Measurements from ENCODE around the gene AKR1C4. TPM values are rescaled to one million over a fixed set of nuclear protein-coding genes. Genes with fewer than 3 reads are reported as not detected.
"Not testable (repeated sequence)": the region's sequence is repeated elsewhere in the genome, so short reads cannot be mapped to it uniquely, and the experiment has no call there.

AKR1C4 gene
- total and polyA plus RNA-seq, 2 donors (not counting 1 experiment from before 2014, with no cell fraction given) = not detected

DNA sequence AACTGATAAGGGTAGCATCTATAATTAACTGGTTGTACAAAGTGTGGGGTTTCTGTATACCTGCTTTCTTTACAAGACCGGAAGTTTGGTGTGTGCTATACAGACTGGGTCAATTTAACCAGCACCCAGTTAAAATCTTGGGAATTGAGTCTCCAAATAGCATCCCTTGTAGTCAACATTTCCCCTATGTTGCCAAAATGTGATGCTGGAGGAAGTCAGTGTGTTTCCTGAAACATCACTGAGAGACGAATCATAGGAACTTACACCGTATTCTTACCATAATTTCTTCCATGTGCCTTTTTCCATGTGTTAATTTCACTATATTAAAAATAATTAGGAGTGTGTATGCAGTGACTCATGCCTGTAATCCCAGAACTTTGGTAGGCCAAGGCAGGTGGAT, 1.7 kb downstream of the AKR1C4 start:
- no peak for TF ChIP-seq EZH2 (IDR thresholded peaks at IDR 0.05; ENCODE audit: low read length, missing control alignments)
- TF ChIP-seq, protein P1, sequence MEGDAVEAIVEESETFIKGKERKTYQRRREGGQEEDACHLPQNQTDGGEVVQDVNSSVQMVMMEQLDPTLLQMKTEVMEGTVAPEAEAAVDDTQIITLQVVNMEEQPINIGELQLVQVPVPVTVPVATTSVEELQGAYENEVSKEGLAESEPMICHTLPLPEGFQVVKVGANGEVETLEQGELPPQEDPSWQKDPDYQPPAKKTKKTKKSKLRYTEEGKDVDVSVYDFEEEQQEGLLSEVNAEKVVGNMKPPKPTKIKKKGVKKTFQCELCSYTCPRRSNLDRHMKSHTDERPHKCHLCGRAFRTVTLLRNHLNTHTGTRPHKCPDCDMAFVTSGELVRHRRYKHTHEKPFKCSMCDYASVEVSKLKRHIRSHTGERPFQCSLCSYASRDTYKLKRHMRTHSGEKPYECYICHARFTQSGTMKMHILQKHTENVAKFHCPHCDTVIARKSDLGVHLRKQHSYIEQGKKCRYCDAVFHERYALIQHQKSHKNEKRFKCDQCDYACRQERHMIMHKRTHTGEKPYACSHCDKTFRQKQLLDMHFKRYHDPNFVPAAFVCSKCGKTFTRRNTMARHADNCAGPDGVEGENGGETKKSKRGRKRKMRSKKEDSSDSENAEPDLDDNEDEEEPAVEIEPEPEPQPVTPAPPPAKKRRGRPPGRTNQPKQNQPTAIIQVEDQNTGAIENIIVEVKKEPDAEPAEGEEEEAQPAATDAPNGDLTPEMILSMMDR (conservative IDR thresholded peaks at IDR 0.05 in 1 of 2, IDR thresholded peaks at IDR 0.05 in 1 of 2; ENCODE audit: low read depth in 1 of 2, low read length in 2 of 2) = no peak
- Histone ChIP-seq H3K4me2 (ENCODE audit: extremely low read depth, insufficient read depth, low read length) (no peak overlapping the region), H3K27ac (ENCODE audit: insufficient read depth, low read length) (no peak overlapping the region), H4K20me1 (ENCODE audit: control insufficient read depth, extremely low read depth, insufficient read depth, low read length) (no peaks in the 10 kb centered on the region), H3K36me3 (ENCODE audit: control insufficient read depth, insufficient read depth, low read length) (no peaks in the 10 kb centered on the region), H3K4me3 (replicated peaks in 1 of 4; ENCODE audit: control extremely low read depth in 1 of 4, insufficient read depth in 1 of 4, low read depth in 3 of 4, low read length in 4 of 4) (no peak overlapping the region), H3K9ac (ENCODE audit: insufficient read depth, low read length) (no peak overlapping the region), H3K79me2 (ENCODE audit: control insufficient read depth, insufficient read depth, low read length) (no peaks in the 10 kb centered on the region), H3K9me3 (ENCODE audit: control insufficient read depth, insufficient read depth, low read depth, low read length) (no peaks in the 10 kb centered on the region), H3K27me3 (ENCODE audit: control insufficient read depth, insufficient read depth, low read length) (no peaks in the 10 kb centered on the region), H2AFZ (ENCODE audit: low read length) (no peak overlapping the region), H3K4me1 (ENCODE audit: control insufficient read depth, extremely low read depth, insufficient read depth, low read length) (no peaks in the 10 kb centered on the region)
- no peak for DNase-seq (ENCODE audit: low read depth in 2 of 2)

- Histone ChIP-seq H3K27ac (ENCODE audit: insufficient read depth, low read length) (no peak overlapping the region), H2AFZ (ENCODE audit: low read length) (no peak overlapping the region), H3K79me2 (ENCODE audit: control insufficient read depth, insufficient read depth, low read length) (no peaks in the 10 kb centered on the region), H3K4me3 (replicated peaks in 1 of 4; ENCODE audit: control extremely low read depth in 1 of 4, insufficient read depth in 1 of 4, low read depth in 3 of 4, low read length in 4 of 4) (no peak overlapping the region), H4K20me1 (ENCODE audit: control insufficient read depth, extremely low read depth, insufficient read depth, low read length) (no peaks in the 10 kb centered on the region), H3K4me2 (ENCODE audit: extremely low read depth, insufficient read depth, low read length) (no peak overlapping the region), H3K27me3 (ENCODE audit: control insufficient read depth, insufficient read depth, low read length) (no peaks in the 10 kb centered on the region), H3K36me3 (ENCODE audit: control insufficient read depth, insufficient read depth, low read length) (no peaks in the 10 kb centered on the region), H3K9me3 (ENCODE audit: control insufficient read depth, insufficient read depth, low read depth, low read length) (no peaks in the 10 kb centered on the region), H3K4me1 (ENCODE audit: control insufficient read depth, extremely low read depth, insufficient read depth, low read length) (no peaks in the 10 kb centered on the region), H3K9ac (ENCODE audit: insufficient read depth, low read length) (no peak overlapping the region)
- DNase-seq (ENCODE audit: low read depth in 2 of 2) = no peak
- TF ChIP-seq EZH2 (IDR thresholded peaks at IDR 0.05; ENCODE audit: low read length, missing control alignments) = no peak
These were observed 2.8 kb downstream of the AKR1C4 start for GRCh38 chr10:5199398-5199797.

DNA sequence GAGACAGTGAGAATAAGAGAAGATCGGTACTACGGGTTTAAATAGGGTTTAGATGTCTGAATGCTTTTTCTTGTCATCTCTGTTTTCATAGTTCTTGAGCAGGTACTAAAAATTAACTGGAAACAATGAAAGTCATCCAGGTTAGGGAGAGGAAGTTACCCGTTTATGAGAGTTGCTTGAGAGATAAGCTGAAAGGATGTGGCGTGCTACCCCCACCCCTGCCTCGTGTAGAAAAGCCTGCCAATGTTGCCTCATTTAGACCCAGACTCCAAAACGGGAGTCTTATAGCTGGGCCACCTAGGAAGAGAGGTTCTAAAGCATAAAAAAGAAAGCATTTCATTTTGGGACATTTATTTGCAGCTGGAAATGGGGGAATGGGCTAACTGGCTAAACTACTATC, 10.2 kb downstream of the AKR1C4 start:
- H4K20me1 ChIP-seq (ENCODE audit: control insufficient read depth, extremely low read depth, insufficient read depth, low read length) = no peaks in the 10 kb centered on the region
- no peak overlapping the region for H2AFZ ChIP-seq (ENCODE audit: low read length)
- H3K36me3 ChIP-seq (ENCODE audit: control insufficient read depth, insufficient read depth, low read length) = no peaks in the 10 kb centered on the region
- no peaks in the 10 kb centered on the region for H3K79me2 ChIP-seq (ENCODE audit: control insufficient read depth, insufficient read depth, low read length)
- no peak for DNase-seq (ENCODE audit: low read depth in 2 of 2)
- no peaks in the 10 kb centered on the region for H3K9me3 ChIP-seq (ENCODE audit: control insufficient read depth, insufficient read depth, low read depth, low read length)
- no peak overlapping the region for H3K4me2 ChIP-seq (ENCODE audit: extremely low read depth, insufficient read depth, low read length)
- no peak overlapping the region for H3K27ac ChIP-seq (ENCODE audit: insufficient read depth, low read length)
- no peak overlapping the region for H3K4me3 ChIP-seq (replicated peaks in 1 of 4; ENCODE audit: control extremely low read depth in 1 of 4, insufficient read depth in 1 of 4, low read depth in 3 of 4, low read length in 4 of 4)
- H3K4me1 ChIP-seq (ENCODE audit: control insufficient read depth, extremely low read depth, insufficient read depth, low read length) = no peaks in the 10 kb centered on the region
- H3K27me3 ChIP-seq (ENCODE audit: control insufficient read depth, insufficient read depth, low read length) = no peaks in the 10 kb centered on the region
- no peak for TF ChIP-seq EZH2 (IDR thresholded peaks at IDR 0.05; ENCODE audit: low read length, missing control alignments)
- TF ChIP-seq, protein P1 (conservative IDR thresholded peaks at IDR 0.05 in 1 of 2, IDR thresholded peaks at IDR 0.05 in 1 of 2; ENCODE audit: low read depth in 1 of 2, low read length in 2 of 2) = no peak
- H3K9ac ChIP-seq (ENCODE audit: insufficient read depth, low read length) = no peak overlapping the region

- H4K20me1 ChIP-seq (ENCODE audit: control insufficient read depth, extremely low read depth, insufficient read depth, low read length); H3K27me3 ChIP-seq (ENCODE audit: control insufficient read depth, insufficient read depth, low read length); H3K79me2 ChIP-seq (ENCODE audit: control insufficient read depth, insufficient read depth, low read length); H3K9ac ChIP-seq (ENCODE audit: insufficient read depth, low read length); H3K36me3 ChIP-seq (ENCODE audit: control insufficient read depth, insufficient read depth, low read length); H3K9me3 ChIP-seq (ENCODE audit: control insufficient read depth, insufficient read depth, low read depth, low read length); DNase-seq (ENCODE audit: low read depth in 2 of 2); H2AFZ ChIP-seq (ENCODE audit: low read length); H3K4me3 ChIP-seq (replicated peaks in 1 of 4; ENCODE audit: control extremely low read depth in 1 of 4, insufficient read depth in 1 of 4, low read depth in 3 of 4, low read length in 4 of 4); H3K27ac ChIP-seq (ENCODE audit: insufficient read depth, low read length); H3K4me1 ChIP-seq (ENCODE audit: control insufficient read depth, extremely low read depth, insufficient read depth, low read length); H3K4me2 ChIP-seq (ENCODE audit: extremely low read depth, insufficient read depth, low read length): not testable (repeated sequence)
These were observed 13.1 kb downstream of the AKR1C4 start for GRCh38 chr10:5209776-5210175.

DNA sequence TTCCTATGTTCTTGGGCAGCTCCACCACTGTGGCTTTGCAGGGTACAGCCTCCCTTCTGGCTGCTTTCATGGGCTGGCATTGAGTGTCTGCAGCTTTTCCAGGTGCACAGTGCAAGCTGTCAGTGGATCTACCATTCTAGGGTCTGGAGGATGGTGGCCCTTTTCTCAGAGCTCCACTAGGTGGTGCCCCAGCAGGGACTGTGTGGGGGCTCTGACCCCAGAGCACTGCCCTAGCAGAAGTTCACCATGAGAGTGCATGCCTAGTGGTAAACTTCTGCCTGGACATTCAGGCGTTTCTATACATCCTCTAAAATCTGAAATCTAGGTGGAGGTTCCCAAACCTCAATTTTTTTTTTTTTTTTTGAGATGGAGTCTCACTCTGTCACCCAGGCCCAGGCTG, 13.6 kb downstream of the AKR1C4 start:
- H3K9ac ChIP-seq (ENCODE audit: insufficient read depth, low read length); H3K9me3 ChIP-seq (ENCODE audit: control insufficient read depth, insufficient read depth, low read depth, low read length); H3K27me3 ChIP-seq (ENCODE audit: control insufficient read depth, insufficient read depth, low read length); H4K20me1 ChIP-seq (ENCODE audit: control insufficient read depth, extremely low read depth, insufficient read depth, low read length); H3K36me3 ChIP-seq (ENCODE audit: control insufficient read depth, insufficient read depth, low read length); H3K4me3 ChIP-seq (replicated peaks in 1 of 4; ENCODE audit: control extremely low read depth in 1 of 4, insufficient read depth in 1 of 4, low read depth in 3 of 4, low read length in 4 of 4); H3K4me1 ChIP-seq (ENCODE audit: control insufficient read depth, extremely low read depth, insufficient read depth, low read length); H2AFZ ChIP-seq (ENCODE audit: low read length); DNase-seq (ENCODE audit: low read depth in 2 of 2); H3K27ac ChIP-seq (ENCODE audit: insufficient read depth, low read length); H3K4me2 ChIP-seq (ENCODE audit: extremely low read depth, insufficient read depth, low read length); H3K79me2 ChIP-seq (ENCODE audit: control insufficient read depth, insufficient read depth, low read length): not testable (repeated sequence)
